Thyroid gland (tissue), 4 donors: ENCODE data around the gene MLYCD.

Source experiments
- CTCF ChIP-seq, 6 experiments: fragments of 200-600 bp in 3 of 6; fragments of 450-650 bp in 3 of 6; sonication (generic) in 3 of 6; IDR thresholded peaks; one replicate each; pipeline ENCODE4 v1.5.1; 2016 to 2019; ENCODE audit warnings: antibody characterized with exemption in 6 of 6, mild to moderate bottlenecking in 2 of 6, inconsistent platforms in 1 of 6, moderate library complexity in 1 of 6
- POLR2A ChIP-seq, 2 donors: fragments of 450-650 bp; IDR thresholded peaks; one replicate each; pipeline ENCODE4 v1.6.1; 2017; ENCODE audit warnings: antibody characterized with exemption in 2 of 2, mild to moderate bottlenecking in 2 of 2, moderate library complexity in 1 of 2

DNA sequence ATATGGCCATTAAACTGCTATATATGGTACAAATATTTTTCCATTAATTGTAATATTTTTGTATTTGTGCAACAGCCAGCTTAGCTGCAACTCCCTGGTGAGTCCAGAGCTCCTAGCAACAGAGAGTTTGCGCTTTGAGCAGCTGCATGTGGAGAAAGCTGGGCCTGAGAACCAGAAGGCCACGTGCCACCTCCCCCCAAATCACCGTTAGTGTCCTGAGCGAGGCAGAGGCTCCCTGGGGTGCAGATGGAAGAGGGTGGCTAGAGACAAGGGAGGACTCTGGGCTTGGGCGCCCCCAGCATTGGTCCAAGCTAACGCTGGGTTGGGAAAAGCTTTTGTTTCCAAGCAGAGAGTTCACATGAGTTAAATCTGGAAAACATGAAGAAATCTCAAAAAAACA lies 49.5 kb upstream of the MLYCD start:
- TF ChIP-seq CTCF (IDR thresholded peaks at IDR 0.05), result no peak
- no peak for TF ChIP-seq POLR2A (IDR thresholded peaks at IDR 0.05)
